Dermis microvascular lymphatic vessel endothelial cell (primary cell): ENCODE data around the gene BCAN. TPM values are rescaled to one million over a fixed set of nuclear protein-coding genes. Genes with fewer than 3 reads are reported as not detected.

Experiments
- DNase-seq, 2 donors: peaks; one replicate each; pipeline versions ENCODE4 v3.0.0 to v3.0.0-alpha.2; 2010; ENCODE audit warnings: low read depth in 2 of 2
- total RNA-seq: library from RNA; depleted of rRNA; stranded (reverse); fragments of >200 nt; gene quantifications from 2 replicates; pipeline ENCODE4 v1.2.1, GENCODE V29; 2014

BCAN gene
- total RNA-seq, 1 donor from 2014 or later: not detected

- DNase-seq: no peak
These were observed 55.6 kb downstream of the BCAN start for GRCh38 chr1:156697481-156697880.

GRCh38 chr1:156698995-156699394 is 57.1 kb downstream of the BCAN start:
- no peak for DNase-seq

DNA sequence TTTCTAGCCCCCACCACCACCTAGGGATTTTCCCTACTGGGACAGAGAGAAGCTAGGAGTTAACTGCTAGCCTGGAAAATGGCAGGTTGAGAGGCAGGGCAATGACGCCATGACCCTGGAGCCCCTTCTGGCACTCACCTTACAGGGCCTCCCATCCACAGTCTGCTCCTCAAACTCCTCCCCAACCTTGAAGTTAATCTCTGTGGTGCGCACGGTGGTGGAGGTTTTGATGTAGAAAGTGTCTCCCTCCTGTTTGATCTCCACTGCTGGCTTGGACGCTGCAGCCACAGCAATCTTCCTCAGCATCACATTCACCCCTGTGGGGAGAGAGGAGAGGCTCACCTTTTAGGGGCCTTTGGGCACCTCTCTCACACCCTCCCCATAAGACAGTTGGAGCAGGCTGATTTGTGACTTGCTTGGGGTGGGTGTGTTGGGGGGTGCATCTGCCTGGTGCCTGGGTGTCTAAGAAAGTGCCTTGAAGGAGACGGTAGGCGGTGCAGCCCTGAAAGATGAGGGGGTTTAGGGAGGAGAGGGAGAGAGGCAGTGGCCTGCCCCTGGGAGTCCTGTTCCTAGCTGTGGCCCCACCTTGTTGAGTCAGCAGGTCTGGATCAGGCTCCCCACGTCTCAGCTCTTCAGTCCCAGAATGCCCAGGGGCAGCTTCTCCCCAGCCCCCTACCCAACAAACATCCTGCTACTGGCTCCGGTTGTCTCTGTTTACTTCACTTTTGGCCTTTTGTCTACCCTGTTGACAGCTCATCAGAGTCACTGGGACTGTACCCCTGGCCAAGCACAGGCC is 59.0 kb downstream of the BCAN start:
- no peak for DNase-seq

GRCh38 chr1:156703336-156703735 is 61.4 kb downstream of the BCAN start:
- no peak for DNase-seq

GRCh38 chr1:156703741-156704140 is 61.8 kb downstream of the BCAN start:
- no peak for DNase-seq

DNA sequence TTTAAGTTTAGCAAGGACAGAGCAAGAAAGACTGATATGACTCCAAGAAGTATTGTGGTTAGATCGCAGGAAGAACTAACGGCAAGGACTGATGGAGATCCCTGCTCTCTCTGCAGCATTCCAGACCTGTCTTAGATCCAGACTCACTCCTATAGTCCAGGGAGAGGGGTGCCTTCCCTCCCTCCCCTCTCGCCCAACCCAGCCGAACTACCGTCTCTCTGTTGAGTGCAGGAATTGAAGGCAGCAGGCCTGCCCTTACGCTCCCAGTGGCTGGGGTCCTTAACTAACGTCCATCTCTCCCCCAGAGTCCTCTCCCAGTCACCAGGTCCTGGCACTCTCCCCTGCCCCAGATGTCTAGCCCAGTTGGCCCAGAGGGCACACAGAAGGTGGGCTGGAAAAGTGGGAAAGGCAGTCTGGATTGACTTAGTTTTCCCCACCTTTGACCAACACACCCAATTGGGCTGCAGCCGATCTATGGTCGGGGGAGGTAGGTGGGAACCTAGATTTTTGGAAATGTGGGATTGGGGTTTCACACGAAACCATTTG is 62.3 kb downstream of the BCAN start:
- DNase-seq: no peak

- peak in 1 of 2 donors; percentile 75 for DNase-seq
These were observed 63.0 kb downstream of the BCAN start for GRCh38 chr1:156704930-156705320.

GRCh38 chr1:156705321-156705917 is 63.5 kb downstream of the BCAN start, which contains the start of gene CRABP2:
CRABP2 (minus strand) TSS chr1:156705583; CDS start chr1:156705446, 137 bp downstream.
- no peak for DNase-seq

DNA sequence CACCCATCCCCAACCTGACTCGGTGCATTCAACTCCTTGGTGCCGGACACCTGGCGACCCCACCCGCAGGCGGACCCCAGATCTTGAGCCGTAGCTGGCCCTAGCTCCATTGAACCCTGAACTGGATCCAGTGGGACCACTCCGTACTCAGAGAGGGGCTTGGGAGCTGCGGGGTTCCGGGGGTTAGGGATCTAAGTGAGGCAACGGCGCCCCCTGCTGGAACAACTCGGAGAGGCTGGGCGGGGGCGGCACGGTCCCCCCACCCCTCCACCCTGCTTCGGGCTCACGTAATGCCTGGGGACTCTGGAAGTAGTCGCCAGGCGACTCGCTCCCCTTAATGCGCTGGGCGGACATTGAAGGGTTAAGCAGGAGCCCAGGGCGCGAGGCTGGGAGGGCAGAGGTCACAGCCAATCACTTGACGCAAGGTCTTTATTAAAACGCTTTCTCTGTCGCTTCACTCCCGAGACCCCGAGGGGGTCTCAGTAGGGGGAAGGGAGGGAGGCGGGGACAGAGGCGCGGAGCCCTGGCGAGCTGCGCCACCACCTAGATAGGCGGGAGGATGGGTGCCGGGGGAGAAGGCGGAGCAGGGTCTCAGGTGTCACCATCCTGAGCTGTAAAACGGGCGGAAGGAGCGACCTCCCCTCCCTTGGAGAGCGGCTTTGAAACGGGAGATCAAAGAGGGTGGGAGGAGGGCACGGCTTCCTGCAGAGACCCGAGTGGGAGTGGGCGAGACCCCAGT is 64.2 kb downstream of the BCAN start:
- DNase-seq: peak in 1 of 2 donors; percentile 53

DNA sequence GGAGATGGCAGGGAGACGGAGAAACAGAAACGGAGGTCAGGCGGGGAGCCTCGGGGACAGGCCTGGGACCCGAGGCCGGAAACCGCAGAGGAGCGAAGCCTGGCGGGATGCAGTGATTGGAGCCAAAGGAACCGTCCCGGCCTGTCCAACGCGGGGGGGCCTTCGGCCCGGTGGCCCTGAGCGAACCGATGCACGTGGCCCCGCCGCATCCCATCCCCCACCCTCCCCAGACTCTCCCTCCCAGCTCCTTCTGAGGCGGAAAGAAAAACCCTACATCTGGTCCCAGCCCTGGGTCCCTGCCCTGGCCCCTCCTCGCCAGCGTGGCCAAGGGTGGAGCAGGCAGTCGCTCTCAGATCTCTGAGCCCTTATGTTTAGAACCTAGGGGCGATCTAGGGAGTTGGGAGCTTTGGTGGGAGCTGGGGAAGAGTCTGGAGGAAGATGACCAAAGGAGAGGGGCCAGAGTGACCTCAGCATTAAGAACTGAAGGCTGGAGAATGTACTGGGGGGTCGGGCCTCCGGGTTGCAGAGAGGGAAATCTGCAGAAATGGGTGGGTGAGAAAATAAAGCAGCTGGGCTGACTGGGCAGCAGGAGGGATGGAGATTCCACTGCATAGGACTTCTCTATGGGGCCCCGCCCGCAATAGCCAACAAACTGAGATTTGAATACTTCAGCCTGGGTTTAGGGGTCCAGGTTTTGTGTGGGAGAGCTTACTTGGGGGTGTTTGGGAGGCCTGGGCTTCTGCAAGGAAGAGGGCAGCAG is 64.9 kb downstream of the BCAN start:
- DNase-seq: no peak

GRCh38 chr1:156707417-156708217 is 65.7 kb downstream of the BCAN start:
- no peak for DNase-seq

DNA sequence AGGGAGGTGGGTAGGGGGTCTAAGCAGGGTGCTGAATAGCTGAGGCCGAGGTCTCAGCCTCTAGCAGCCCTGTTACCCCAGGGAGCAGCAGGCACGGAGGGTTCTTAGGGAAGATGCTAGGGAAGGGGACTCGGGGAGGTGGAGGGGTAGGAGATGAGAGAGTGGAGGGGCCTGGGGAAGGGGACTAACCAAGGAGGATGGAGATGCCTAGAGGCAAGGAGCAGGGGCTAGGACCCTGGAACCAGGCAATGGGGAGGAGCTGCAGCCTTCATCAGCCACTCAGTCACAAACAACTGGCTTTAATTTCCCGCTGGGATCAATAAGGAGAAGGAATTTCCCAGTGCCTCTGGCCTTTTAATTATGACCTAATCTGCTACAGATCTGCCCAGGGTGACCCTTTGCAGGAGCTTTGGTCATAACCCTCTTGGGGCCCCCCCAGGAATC is 66.3 kb downstream of the BCAN start:
- no peak for DNase-seq

DNA sequence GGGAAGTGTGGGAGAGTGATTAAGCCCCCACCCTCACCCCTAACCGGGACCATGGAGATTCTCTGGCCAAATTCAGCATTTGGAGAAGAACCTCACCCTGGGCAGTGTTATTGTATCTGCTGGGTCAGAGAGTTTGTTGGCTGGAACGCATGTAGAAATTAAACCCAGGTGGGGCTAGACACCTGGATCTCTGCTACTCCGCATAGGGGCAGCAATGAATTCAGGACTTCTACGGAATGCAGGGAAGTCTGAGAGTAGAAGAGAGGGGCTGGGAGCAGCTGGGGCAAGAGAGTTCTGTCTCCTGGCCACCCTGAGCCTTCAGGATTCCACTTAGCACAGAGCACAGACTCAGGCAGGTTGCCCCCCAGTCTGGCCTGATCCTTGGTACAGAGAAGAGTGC is 67.1 kb downstream of the BCAN start:
- DNase-seq: no peak

Other genes starting within 250 kb of the BCAN start
- gene MEF2D, start 141.3 kb upstream of the BCAN start, total RNA-seq: 4.1 and 9.4 TPM in 2 replicates
- 6.8 and 12.8 TPM in 2 replicates for gene IQGAP3, start 69.6 kb upstream of the BCAN start, total RNA-seq
- gene TTC24, start 62.4 kb upstream of the BCAN start, total RNA-seq: not detected in 2 replicates
- gene NAXE, start 50.3 kb upstream of the BCAN start, total RNA-seq: 53.1 and 55.3 TPM in 2 replicates
- 12.7 and 18.1 TPM in 2 replicates for gene GPATCH4, start 40.6 kb upstream of the BCAN start, total RNA-seq
- gene HAPLN2, start 22.7 kb upstream of the BCAN start, total RNA-seq: 0.13 TPM in 1 of 2 replicates, not detected in the other
- gene NES, start 35.3 kb downstream of the BCAN start, total RNA-seq: 38.3 and 55.1 TPM in 2 replicates
- 0.25 TPM in 1 of 2 replicates, not detected in the other for gene CRABP2, start 63.5 kb downstream of the BCAN start, total RNA-seq
- 7.3 and 12.4 TPM in 2 replicates for gene METTL25B, start 86.4 kb downstream of the BCAN start, total RNA-seq
- 6.0 and 7.2 TPM in 2 replicates for gene ISG20L2, start 86.6 kb downstream of the BCAN start, total RNA-seq
- 29.8 and 46.7 TPM in 2 replicates for gene MRPL24, start 99.0 kb downstream of the BCAN start, total RNA-seq
- gene HDGF, start 109.6 kb downstream of the BCAN start, total RNA-seq: 93.6 and 114 TPM in 2 replicates
- gene PRCC, start 125.4 kb downstream of the BCAN start, total RNA-seq: 9.6 and 13.3 TPM in 2 replicates
- gene SH2D2A, start 174.7 kb downstream of the BCAN start, total RNA-seq: 0.13 TPM in 1 of 2 replicates, not detected in the other
- not detected in 2 replicates for gene INSRR, start 217.0 kb downstream of the BCAN start, total RNA-seq
- not detected in 2 replicates for gene NTRK1, start 218.7 kb downstream of the BCAN start, total RNA-seq